ENCODE data around the gene LPXN. TPM values are rescaled to one million over a fixed set of nuclear protein-coding genes. Genes with fewer than 3 reads are reported as not detected.
"Not testable (repeated sequence)": the region's sequence is repeated elsewhere in the genome, so short reads cannot be mapped to it uniquely, and the experiment has no call there.

Gene LPXN
- total RNA-seq, 1 donor from 2014 or later: 6.6 TPM

DNA sequence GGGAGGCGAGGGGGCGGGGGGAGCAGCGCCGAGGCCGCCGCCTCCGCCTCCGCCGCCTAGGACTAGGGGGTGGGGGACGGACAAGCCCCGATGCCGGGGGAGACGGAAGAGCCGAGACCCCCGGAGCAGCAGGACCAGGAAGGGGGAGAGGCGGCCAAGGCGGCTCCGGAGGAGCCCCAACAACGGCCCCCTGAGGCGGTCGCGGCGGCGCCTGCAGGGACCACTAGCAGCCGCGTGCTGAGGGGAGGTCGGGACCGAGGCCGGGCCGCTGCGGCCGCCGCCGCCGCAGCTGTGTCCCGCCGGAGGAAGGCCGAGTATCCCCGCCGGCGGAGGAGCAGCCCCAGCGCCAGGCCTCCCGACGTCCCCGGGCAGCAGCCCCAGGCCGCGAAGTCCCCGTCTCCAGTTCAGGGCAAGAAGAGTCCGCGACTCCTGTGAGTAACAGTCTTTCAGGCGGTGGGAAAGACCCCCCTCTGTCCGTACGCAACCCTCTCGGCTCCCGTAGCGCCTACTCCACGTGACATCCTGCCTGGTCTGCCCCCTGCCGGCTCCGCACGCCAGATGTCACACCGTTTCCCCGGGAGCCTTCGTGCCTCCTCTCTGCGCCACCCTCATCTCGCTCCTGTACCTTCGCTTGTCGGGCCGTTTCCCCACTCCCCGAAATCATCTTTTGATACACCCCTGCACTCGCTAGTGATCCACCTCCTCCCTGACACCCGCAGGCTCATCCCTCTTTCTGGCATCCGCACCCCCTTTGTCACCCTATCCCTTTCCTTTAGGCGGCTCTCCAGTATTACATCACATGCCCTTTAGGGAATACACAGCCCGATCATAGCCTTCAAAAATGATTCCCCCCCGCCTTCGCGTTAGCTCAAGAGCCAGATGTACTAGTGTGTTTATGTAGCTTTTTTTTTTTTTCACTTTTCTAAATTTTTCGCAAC, 3.8 kb upstream of the LPXN start:
- DNase-seq (ENCODE audit: low read depth): peak; percentile 95

DNA sequence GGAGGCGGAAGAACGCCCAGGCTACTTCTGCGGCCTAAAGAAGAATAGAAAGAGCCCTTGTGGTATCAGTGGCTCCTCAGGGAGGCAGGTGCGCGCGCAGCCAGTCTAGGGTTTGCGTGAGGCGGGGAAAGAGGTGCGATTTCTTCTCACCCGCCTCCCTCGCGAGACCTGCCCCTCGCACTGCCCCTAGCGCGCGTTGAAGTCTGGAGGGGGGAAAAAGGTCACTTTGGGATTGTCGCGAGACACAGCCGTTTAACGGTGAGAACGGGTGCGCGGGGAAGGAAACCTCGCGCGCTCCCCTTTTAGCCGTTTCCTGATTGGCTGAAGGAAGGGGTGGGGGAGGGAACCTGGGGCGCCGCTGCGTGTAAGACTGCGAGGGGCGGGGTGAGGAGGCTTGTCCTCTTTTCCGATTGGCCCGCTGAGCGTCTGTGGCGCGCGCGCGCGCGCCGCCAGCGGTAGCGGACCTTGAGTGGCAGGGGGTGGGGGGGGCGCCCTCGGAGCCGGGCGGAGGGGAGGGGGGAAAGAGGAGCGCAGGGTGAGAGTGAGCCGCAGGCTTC, 3.1 kb upstream of the LPXN start, which contains the start of gene ZFP91:
Gene ZFP91, plus strand, starts transcription at position 429 of the 557 bp plus-strand sequence. CDS start 219 bp downstream, outside the sequence.
- peak; percentile 99 for DNase-seq (ENCODE audit: low read depth)

DNA sequence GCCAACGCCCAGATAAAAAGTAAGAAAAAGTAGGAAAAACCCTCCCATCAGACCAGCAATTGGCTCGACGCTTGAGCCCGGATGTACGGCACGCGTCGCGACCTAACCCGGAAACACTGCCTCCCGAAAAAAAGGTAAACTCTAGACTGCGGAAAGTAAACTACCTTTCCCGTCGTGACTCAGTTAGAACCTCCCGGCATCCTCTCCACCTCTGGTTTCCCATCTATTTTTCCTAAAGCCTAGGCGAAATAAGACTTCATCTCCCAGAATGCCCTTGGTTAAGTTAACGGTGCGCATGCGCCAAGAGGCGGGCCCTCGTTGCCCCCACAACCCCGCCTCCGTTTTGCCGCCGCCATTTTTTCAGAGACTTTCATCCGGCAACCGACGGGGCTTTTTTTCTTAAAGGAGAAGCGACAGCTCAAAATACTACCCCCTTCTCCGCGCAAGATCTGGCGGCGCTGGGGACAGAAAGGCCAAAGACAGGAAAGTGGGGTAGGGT, 2.5 kb upstream of the LPXN start:
- DNase-seq (ENCODE audit: low read depth): peak; percentile 99

DNA sequence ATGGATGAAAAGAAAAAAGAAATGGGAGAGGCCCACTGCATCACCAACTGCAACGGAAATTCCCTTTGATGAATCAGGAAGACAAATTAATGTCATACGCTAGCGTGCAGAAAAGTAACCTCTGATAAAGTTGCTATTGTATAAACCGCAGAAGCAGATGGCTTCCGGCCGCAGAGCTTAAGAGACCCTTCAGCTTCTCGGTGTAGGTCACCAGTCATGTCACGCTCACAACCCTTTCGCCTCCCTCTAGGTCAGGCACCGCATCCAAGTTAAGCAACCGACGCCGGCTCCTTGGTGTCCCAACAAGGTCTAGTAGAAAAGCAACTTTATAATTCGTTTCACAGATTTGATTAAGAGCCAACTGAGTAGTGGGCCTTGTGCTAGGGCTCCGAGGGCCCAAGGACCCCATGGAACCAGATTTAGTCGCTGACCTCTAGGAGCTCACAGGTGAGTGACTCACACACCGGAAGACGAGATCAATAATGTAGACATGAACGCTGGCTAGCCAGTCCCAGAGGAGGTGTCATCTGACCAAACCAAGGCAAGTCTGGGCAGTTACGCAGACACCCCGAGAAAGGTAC, 2.0 kb upstream of the LPXN start:
- DNase-seq (ENCODE audit: low read depth): peak; percentile 95

DNA sequence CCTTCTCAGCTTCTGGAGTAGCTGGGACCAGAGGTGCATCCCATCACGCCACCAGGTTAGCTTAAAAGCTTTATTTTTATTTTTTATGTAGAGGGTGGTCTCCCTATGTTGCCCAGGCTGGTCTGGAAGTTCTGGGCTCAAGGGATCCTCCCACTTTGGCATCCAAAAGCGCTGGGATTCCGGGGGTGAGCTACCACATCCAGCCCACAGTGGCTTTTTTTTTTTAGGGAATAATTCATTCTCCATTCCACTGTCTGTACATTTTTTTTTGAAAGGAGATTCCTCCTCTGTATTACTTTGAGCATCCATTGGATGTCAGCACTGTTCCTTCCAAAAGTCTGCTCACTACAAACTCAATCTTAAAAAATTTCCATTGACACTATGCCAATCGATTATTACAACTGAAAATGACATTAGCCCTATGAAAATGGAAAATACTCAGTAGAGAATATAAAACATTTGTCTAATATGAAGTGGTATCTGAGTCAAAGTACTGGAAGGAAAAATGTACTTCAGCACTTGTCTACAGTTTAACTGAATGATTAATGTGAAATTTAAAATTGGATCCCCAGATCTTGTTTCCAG, 1.3 kb upstream of the LPXN start:
- peak; percentile 58 for DNase-seq (ENCODE audit: low read depth)

DNA sequence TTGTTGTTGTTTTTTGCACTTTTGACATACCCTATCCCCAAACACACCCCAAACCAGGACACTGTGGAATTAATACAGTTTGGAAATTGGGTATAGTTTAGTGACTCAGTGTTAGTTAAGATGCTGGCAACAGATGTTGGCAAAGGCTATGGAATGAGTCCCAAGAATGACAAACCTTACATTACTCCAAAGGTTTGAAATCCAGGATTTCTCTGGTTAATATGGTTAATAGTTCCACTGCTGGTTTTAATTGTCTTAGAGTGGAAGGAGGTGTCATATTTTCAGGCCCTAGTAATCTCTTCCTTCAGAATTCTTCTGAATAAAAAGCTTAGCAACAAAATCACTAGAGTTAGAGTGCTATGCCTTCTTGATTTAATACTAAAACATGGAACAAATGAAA, 775 bp downstream of the LPXN start:
- peak; percentile 38 for DNase-seq (ENCODE audit: low read depth)

DNA sequence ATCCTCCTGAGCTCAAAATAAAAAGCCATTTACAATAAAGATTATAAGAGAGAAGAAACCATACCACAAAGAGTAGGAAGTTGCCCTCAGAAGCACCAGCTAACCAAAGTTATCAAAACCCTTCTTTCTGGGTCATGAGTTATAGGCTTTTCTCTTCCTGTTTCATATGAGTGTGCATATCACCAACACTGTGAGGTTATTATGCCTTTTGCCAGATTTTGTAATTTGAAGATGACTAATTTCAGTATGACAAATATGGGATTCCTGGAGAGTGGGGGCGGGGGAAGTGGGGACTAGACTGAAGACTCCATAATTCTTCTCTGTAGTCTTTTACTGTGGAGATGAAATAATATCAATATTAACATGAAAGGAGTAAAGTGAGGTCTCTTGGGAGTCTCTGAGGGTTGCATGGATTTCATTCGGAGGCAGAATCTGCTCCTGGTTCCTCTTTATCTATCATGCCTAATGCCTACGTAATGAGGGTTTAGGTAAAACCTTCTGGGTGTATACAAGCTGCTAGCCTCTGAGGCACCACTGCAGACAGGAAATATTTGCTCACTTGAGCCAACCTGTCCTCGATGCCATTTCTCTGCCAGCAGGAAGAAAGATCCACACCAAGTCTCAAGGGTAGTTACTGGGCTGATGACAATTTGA, 2.1 kb downstream of the LPXN start:
- DNase-seq (ENCODE audit: low read depth): peak; percentile 67

DNA sequence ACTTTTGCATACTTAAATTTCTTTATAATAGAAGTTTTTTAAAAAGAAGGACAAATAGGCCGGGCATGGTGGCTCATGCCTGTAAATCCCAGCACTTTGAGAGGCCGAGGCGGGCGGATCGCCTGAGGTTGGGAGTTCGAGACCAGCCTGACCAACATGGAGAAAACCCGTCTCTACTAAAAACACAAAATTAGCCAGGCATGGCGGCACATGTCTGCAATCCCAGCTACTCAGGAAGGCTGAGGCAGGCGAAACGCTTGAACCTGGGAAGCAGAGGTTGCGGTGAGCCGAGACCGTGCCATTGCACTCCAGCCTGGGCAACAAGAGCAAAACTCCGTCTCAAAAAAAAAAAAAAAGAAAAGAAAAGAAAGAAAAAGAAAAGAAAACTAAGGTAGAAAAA, 2.8 kb downstream of the LPXN start:
- not testable (repeated sequence) for DNase-seq (ENCODE audit: low read depth)

DNA sequence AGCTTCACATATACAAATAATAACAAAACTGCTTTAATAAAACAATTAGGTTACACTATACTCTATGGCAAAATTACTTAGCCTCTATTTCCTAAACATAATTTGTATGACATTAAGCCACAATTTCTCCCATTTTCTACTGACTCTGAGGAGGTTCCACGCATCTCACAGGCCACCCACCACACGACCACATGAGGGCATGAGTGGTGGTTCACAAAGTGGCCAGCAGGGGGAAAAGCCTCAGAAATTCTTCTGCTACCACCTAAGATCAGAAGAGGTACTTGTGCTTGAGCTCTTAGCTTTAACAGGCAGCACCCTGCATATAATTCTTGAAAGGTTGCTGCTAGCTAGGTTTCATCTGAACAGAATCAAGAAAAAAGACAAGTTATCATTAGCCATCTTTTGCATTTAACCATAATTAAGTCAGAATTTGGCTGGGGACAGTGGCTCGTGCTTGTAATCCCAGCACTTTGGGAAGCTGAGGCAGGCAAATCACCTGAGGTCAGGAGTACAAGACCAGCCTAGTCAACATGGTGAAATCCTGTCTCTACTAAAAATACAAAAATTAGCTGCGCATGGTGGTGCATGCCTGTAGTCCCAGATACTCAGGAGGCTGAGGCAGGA, 7.7 kb downstream of the LPXN start:
- DNase-seq (ENCODE audit: low read depth): peak; percentile 68

DNA sequence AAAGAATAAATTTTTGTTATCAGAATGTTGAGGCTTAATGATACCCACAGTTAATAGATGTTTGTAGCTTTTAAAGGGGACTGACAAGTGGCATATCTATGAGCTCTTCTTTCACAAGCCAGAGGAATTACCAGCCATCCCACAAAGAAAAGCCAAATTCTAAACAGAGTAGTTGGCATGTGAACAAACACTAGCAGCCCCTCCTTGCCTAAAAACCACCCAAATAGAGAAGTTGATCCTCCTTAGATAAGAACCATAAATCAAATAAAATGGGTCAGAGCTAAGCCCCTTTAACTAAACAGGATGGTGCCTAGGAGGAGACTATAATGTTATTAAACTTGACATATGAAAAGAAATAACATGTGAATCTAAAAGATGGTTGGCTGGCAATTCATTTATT, 11.4 kb downstream of the LPXN start:
- peak; percentile 11 for DNase-seq (ENCODE audit: low read depth)

DNA sequence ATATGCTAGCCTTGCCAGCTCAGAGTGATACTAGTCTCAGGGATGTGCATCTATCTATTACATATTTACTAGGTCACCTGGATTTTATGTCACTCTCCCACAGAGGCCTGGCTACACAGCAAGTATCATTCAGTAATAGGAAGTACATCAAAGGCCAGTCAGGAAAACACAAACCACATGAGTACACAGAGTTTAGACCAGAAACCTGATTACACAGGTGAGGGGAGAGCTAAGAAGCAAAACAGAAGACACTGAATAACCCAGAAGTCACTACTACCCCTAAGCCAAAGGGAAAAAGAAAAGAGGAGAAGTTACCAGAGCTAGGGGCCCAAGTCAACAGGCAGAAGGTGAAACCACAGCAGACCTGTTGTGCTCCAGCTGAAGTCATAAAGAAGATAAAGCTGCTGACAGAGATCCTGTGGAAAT, 13.3 kb downstream of the LPXN start:
- no peak for DNase-seq (ENCODE audit: low read depth)

DNA sequence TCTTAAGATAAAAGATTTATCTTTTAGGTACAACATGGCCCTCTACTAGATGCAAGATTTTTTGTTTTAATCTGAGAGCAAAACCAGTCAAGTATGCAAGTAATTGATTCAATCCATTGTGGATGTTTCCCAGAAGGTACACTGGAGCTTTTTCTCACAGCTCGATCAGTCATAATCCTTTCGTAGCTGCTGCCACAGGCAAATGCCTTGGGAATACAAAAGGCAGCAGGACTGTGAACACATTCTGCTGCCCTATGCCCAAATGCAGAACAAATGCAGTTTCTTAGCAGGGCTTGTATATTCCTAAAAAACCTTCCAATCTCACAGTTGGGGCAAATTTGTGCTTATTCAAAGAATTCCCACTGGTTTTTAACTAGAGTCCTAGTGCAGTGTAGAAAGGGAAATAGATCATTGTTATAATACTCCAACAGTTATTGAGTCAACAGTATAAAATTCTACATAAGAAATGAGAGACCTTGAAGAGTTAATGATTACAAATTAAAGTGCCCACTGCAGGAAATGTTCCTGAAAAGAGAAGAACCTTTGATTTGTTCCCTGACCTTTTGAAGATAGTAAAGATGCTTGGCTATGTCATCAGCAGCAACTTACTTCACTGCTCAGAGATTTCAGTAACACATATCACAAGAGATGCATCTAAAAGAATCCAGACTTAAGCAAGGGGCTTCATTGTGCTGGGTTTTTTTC, 14.1 kb downstream of the LPXN start:
- DNase-seq (ENCODE audit: low read depth): peak; percentile 8

DNA sequence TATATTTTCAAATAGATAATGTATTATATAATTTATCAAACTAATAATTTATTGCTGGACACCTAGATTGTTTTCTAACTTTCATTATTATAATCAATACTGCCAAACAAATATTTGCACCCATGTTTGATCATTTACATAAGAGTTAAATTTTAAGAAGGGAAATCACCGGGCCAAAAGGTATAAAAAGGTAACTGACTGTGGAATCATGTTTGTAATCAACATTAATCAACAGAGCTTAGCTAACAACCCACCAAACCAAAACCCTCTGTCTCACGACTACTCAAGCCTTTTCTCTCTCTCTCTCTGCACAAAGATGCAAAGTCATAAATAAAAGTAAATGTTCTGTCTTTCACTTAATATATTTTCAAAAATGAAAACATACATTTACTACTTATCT, 14.8 kb downstream of the LPXN start:
- no peak for DNase-seq (ENCODE audit: low read depth)

DNA sequence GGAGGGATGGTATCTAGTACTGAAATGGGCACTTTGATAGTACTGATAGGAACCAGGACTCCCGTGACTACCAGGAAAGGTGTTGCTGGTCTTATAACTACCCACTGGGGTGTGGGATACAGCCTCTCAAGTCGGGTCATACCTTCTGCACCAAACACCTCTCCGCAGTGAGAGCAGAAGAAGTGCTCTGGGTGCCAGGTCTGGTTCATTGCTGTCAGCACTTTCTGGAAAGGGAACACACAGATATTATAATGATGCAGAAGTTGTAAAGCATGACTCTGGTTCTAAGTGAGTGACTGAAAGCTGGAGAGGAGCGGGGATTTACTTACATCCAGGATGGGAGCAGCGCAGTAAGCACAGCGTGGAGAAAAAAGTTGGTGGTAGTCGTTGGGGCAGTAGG, 26.0 kb downstream of the LPXN start:
- no peak for DNase-seq (ENCODE audit: low read depth)

DNA sequence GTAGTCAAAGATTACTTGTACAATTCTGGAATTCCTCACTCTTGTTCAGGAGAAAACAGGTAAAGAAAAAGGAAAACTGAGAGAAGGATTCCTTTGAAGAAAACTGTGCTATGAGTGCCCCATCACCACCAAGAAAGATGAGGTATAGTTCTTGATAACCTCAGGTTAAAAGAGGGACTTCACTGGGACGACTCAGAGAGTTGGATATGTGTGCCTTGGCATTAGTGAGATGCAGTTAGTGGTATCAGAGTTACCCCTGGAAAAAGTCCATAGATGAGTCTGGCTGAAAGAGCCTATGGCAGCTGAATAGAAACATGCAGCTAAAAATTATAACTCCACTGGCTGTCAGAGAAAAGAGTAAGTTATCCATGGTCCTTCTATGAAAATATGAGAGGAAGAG, 28.8 kb downstream of the LPXN start:
- DNase-seq (ENCODE audit: low read depth): no peak

DNA sequence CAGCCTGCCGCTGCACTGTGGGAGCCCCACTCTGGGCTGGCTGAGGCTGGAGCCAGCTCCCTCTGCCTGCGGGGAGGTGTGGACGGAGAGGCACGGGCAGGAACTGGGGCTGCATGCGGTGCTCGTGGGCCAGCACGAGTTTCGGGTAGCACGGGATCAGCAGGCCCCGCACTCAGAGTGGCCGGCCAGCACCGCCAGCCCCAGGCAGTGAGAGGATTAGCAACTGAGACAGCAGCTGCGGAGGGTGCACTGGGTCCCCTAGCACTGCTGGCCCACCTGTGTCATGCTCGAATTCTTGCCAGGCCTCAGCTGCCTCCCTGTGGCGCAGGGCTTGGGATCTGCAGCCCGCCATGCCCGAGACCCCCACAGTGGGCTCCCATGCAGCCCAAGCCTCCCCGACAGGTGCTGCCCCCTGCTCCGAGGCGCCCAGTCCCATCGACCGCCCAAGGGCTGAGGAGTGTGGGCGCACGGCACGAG, 43.8 kb downstream of the LPXN start:
- no peak for DNase-seq (ENCODE audit: low read depth)

DNA sequence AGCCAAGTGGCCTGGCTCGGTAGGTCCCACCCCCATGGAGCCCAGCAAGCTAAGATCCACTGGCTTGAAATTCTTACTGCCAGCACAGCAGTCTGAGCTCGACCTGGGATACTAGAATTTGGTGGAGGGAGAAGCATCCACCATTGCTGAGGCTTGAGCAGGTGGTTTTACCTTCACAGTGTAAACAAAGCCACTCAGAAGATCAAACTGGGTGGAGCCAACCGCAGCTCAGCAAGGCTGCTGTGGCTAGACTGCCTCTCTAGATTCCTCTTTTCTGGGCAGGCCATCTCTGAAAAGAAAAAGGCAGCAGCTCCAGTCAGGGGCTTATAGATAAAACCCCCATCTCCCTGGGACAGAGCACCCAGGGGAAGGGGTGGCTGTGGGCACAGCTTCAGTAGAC, 45.4 kb downstream of the LPXN start:
- DNase-seq (ENCODE audit: low read depth): no peak

DNA sequence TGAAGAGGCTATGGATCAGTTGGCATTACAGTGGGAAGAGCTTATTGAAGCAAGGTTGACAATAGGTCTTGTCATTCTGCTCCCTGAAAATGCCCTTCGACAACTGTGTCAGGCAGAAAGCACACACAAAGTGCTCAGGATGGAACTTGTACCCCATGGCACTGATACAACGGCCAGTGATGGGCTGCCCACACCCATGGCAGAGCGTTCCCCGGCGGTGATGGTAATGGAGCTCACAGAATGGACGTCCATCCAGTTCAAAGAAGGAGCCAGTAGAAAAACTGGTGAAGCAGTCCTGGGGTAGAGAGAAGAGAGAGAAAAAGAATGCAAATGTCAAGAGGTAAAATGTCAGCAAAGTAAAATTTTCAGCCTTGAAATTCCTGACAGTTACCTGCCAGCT, 48.2 kb downstream of the LPXN start:
- no peak for DNase-seq (ENCODE audit: low read depth)

DNA sequence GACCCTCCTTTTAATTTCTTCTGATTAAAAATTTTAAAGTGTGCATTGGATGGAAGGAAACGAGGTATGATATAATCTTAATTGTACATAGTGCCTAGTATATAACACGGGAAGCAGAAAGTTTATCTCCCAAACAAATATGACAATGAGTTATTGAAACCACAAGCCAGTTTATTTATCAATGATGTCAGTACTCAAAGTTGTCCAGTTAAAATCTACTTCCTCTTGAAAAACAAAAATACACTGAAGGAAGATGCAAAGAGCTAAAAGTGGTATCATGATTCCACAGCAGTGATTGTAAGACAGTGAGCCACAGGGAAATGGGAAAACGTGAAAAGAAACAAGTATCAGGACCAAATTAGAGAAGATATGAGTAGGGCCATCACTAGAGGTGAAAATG, 48.9 kb downstream of the LPXN start:
- no peak for DNase-seq (ENCODE audit: low read depth)

DNA sequence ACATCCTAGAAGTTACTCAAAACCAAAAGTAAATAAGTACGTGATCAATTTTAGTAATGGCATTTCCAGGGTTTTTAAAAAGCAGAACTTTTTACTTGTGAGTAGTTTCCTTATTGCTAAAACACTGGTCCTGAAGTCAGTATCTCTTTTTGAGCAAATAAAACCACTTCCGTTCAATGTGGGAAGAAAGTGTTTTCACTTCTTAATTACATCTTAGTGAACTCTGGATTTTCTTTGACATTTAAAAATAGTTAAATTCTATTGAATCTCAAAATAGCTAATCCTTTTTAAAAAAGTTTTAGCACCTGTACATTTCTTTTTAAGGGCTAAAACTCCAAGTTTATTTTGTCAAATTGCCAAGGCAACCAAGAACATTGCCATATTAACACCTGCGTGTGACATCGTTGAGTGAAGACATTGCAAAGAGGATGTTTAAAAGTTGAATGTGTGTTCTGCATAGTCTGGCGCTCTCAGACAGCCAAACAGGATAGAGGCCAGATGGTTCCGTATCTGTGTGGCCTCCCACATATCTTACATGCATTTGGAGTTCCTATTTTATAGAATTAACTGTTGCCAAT, 50.5 kb downstream of the LPXN start:
- DNase-seq (ENCODE audit: low read depth): no peak
